Uterus (tissue), 4 donors: ENCODE results near the gene BMP10. TPM values are rescaled to one million over a fixed set of nuclear protein-coding genes. Genes with fewer than 3 reads are reported as not detected.

Experiments
- DNase-seq, 2 donors: peaks; one replicate each; pipeline ENCODE4 v3.0.0-alpha.2; 2019 to 2020
- H3K27ac ChIP-seq, 2 donors: fragments of 200-600 bp; sonication (generic); 1 replicate in 1 of 2; 2 replicates in 1 of 2; pipeline ENCODE4 v1.5.1; 2016 to 2018
- H3K27me3 ChIP-seq, 2 donors: fragments of 200-600 bp; sonication (generic); one replicate each; pipeline ENCODE4 v1.5.1; 2018 to 2019; ENCODE audit warnings: control low read depth in 1 of 2
- H3K36me3 ChIP-seq, 2 donors: fragments of 200-600 bp; sonication (generic); one replicate each; pipeline ENCODE4 v1.5.1; 2019; ENCODE audit warnings: control low read depth in 1 of 2
- H3K4me1 ChIP-seq, 2 donors: fragments of 200-600 bp; sonication (generic); one replicate each; pipeline ENCODE4 v1.5.1; 2018 to 2019; ENCODE audit warnings: control low read depth in 1 of 2
- H3K4me3 ChIP-seq, 2 donors: fragments of 200-600 bp; sonication (generic); 1 replicate in 1 of 2; 2 replicates in 1 of 2; pipeline ENCODE4 v1.5.1; 2018 to 2019; ENCODE audit warnings: mild to moderate bottlenecking in 1 of 2
- H3K9me3 ChIP-seq, 2 donors: fragments of 200-600 bp; sonication (generic); one replicate each; pipeline ENCODE4 v1.5.1; 2019; ENCODE audit warnings: control low read depth in 1 of 2
- CTCF ChIP-seq, 4 experiments: fragments of 200-600 bp in 2 of 4; fragments of 450-650 bp in 2 of 4; sonication (generic) in 2 of 4; IDR thresholded peaks; one replicate each; pipeline ENCODE4 v1.5.1; 2016 to 2019; ENCODE audit warnings: antibody characterized with exemption in 4 of 4, mild to moderate bottlenecking in 2 of 4, moderate library complexity in 1 of 4
- POLR2A ChIP-seq, 2 donors: fragments of 450-650 bp; IDR thresholded peaks; one replicate each; pipeline ENCODE4 v1.6.1; 2016; ENCODE audit warnings: antibody characterized with exemption in 2 of 2, mild to moderate bottlenecking in 1 of 2, moderate library complexity in 1 of 2
- intact Hi-C: fragments of 100-400 bp; cut with DNase I; formaldehyde crosslinking; loops from one replicate; pipeline ENCODE4 v1.15.1; 2023; ENCODE audit warnings: low total_unique reads
- total RNA-seq, 4 donors: library from RNA; depleted of rRNA in 3 of 4; stranded (reverse); fragments of >200 nt in 3 of 4; gene quantifications; one replicate each; pipeline versions ENCODE4 v1.1.0 to v1.2.4, GENCODE V29; 2014 to 2023
- donor health status: DM: yes; HTN: yes; CAD: no.

Gene BMP10
- total RNA-seq, 4 donors from 2014 or later: not detected

- TF ChIP-seq POLR2A (IDR thresholded peaks at IDR 0.05): no peak
- no peak for TF ChIP-seq CTCF (IDR thresholded peaks at IDR 0.05)
- Histone ChIP-seq H3K4me1 (peaks cover 0 to 7% of the 10 kb centered on the region in 2 donors), H3K27ac (no peak overlapping the region), H3K4me3 (no peak overlapping the region), H3K36me3 (no peaks in the 10 kb centered on the region), H3K9me3 (no peaks in the 10 kb centered on the region), H3K27me3 (no peaks in the 10 kb centered on the region)
- intact Hi-C loops: no loop called here
- DNase-seq: no peak
Measured at GRCh38 chr2:68824831-68825230, 46.4 kb downstream of the BMP10 start.

- DNase-seq: no peak
- H3K27ac ChIP-seq: no peak overlapping the region
- TF ChIP-seq CTCF (IDR thresholded peaks at IDR 0.05) (no peak), POLR2A (IDR thresholded peaks at IDR 0.05) (no peak)
- H3K4me1 ChIP-seq: no peaks in the 10 kb centered on the region
- intact Hi-C loops: no loop called here
- no peaks in the 10 kb centered on the region for H3K27me3 ChIP-seq
- no peaks in the 10 kb centered on the region for H3K9me3 ChIP-seq
- no peak overlapping the region for H3K4me3 ChIP-seq
- H3K36me3 ChIP-seq: no peaks in the 10 kb centered on the region
Measured at GRCh38 chr2:68822207-68822872, 48.9 kb downstream of the BMP10 start.

- H3K9me3 ChIP-seq: no peaks in the 10 kb centered on the region
- no peak for DNase-seq
- no peaks in the 10 kb centered on the region for H3K27me3 ChIP-seq
- no peak overlapping the region for H3K4me3 ChIP-seq
- no peaks in the 10 kb centered on the region for H3K36me3 ChIP-seq
- intact Hi-C loops: no loop called here
- H3K27ac ChIP-seq: no peak overlapping the region
- no peak for TF ChIP-seq POLR2A (IDR thresholded peaks at IDR 0.05)
- TF ChIP-seq CTCF (IDR thresholded peaks at IDR 0.05): no peak
- H3K4me1 ChIP-seq: no peaks in the 10 kb centered on the region
Measured at GRCh38 chr2:68819556-68819955, 51.6 kb downstream of the BMP10 start.

- no peak for DNase-seq
- TF ChIP-seq POLR2A (IDR thresholded peaks at IDR 0.05) (no peak), CTCF (IDR thresholded peaks at IDR 0.05) (no peak)
- H3K27me3 ChIP-seq: no peaks in the 10 kb centered on the region
- H3K4me1 ChIP-seq: no peaks in the 10 kb centered on the region
- H3K9me3 ChIP-seq: no peaks in the 10 kb centered on the region
- H3K4me3 ChIP-seq: no peak overlapping the region
- H3K36me3 ChIP-seq: no peaks in the 10 kb centered on the region
- intact Hi-C loops: no loop called here
- no peak overlapping the region for H3K27ac ChIP-seq
Measured at GRCh38 chr2:68817306-68817705, 53.9 kb downstream of the BMP10 start.

Other genes with a start within 250 kb of the BMP10 start
- under 1 TPM in 1 of 4 donors, not detected in 3; 0.27 TPM for gene PROKR1, start 227.8 kb downstream of the BMP10 start, total RNA-seq
- 10 to 100 TPM in 1 of 4 donors, 1 to 10 TPM in 3; 3.1 to 11.4 (median 6.6) TPM for gene ARHGAP25, start 136.6 kb downstream of the BMP10 start, total RNA-seq
- not detected for gene GKN2, start 81.5 kb upstream of the BMP10 start, total RNA-seq
- gene GKN1, start 103.2 kb upstream of the BMP10 start, total RNA-seq: not detected
- gene ANTXR1, start 141.8 kb upstream of the BMP10 start, total RNA-seq: 100 to 1,000 TPM in 3 of 4 donors, 10 to 100 TPM in 1; 63.0 to 134 (median 113) TPM